ENCODE measurements around the gene CDCA8.

Gene CDCA8

GRCh38 chr1:37714689-37715088, 22.4 kb downstream of the CDCA8 start:
- DNase-seq (ENCODE audit: low read depth in 1 of 2, low spot score in 1 of 2): no peak

- no peak for DNase-seq (ENCODE audit: low read depth in 1 of 2, low spot score in 1 of 2)
Observed at GRCh38 chr1:37716321-37716720, 24.0 kb downstream of the CDCA8 start.

- no peak for DNase-seq (ENCODE audit: low read depth in 1 of 2, low spot score in 1 of 2)
Observed at GRCh38 chr1:37717631-37718030, 25.3 kb downstream of the CDCA8 start.

GRCh38 chr1:37718181-37718900, 26.0 kb downstream of the CDCA8 start:
- no peak for DNase-seq (ENCODE audit: low read depth in 1 of 2, low spot score in 1 of 2)

GRCh38 chr1:37718901-37719571, 26.7 kb downstream of the CDCA8 start:
- no peak for DNase-seq (ENCODE audit: low read depth in 1 of 2, low spot score in 1 of 2)

GRCh38 chr1:37719572-37720195, 27.4 kb downstream of the CDCA8 start:
- DNase-seq (ENCODE audit: low read depth in 1 of 2, low spot score in 1 of 2): no peak

GRCh38 chr1:37720231-37721130, 28.2 kb downstream of the CDCA8 start:
- DNase-seq (ENCODE audit: low read depth in 1 of 2, low spot score in 1 of 2): no peak

- DNase-seq (ENCODE audit: low read depth in 1 of 2, low spot score in 1 of 2): no peak
Observed at GRCh38 chr1:37721565-37721964, 29.2 kb downstream of the CDCA8 start.

GRCh38 chr1:37722181-37723071, 30.1 kb downstream of the CDCA8 start:
- no peak for DNase-seq (ENCODE audit: low read depth in 1 of 2, low spot score in 1 of 2)

- no peak for DNase-seq (ENCODE audit: low read depth in 1 of 2, low spot score in 1 of 2)
Observed at GRCh38 chr1:37723072-37723389, 30.7 kb downstream of the CDCA8 start.

- no peak for DNase-seq (ENCODE audit: low read depth in 1 of 2, low spot score in 1 of 2)
Observed at GRCh38 chr1:37723390-37724078, 31.2 kb downstream of the CDCA8 start.

- DNase-seq (ENCODE audit: low read depth in 1 of 2, low spot score in 1 of 2): no peak
Observed at GRCh38 chr1:37724575-37724974, 32.3 kb downstream of the CDCA8 start.

- no peak for DNase-seq (ENCODE audit: low read depth in 1 of 2, low spot score in 1 of 2)
Observed at GRCh38 chr1:37725851-37726613, 33.7 kb downstream of the CDCA8 start.

- no peak for DNase-seq (ENCODE audit: low read depth in 1 of 2, low spot score in 1 of 2)
Observed at GRCh38 chr1:37726751-37727585, 34.7 kb downstream of the CDCA8 start.

GRCh38 chr1:37728416-37728815, 36.1 kb downstream of the CDCA8 start:
- DNase-seq (ENCODE audit: low read depth in 1 of 2, low spot score in 1 of 2): no peak

GRCh38 chr1:37730376-37730775, 38.1 kb downstream of the CDCA8 start:
- no peak for DNase-seq (ENCODE audit: low read depth in 1 of 2, low spot score in 1 of 2)

- no peak for DNase-seq (ENCODE audit: low read depth in 1 of 2, low spot score in 1 of 2)
Observed at GRCh38 chr1:37731312-37732019, 39.1 kb downstream of the CDCA8 start.

Measured in stimulated activated CD4-positive, alpha-beta T cell treated with anti-CD3 and anti-CD28 coated beads, Interleukin-15, amount 100 ng/mL, for 1 hour (primary cell).